Neural cell (in vitro differentiated cells): Measurements from ENCODE around the gene CCDC60. TPM values are rescaled to one million over a fixed set of nuclear protein-coding genes. Genes with fewer than 3 reads are reported as not detected.

Experiments used
- H2AFZ ChIP-seq: fragments of 200-600, 300-800 bp; sonication (generic), shearing (Covaris generic); 2 replicates; pipeline ENCODE4 v1.6.0; 2014; ENCODE audit warnings: low read depth, mild to moderate bottlenecking, antibody characterized with exemption, low read length, moderate library complexity
- H3F3A ChIP-seq: fragments of 200-600 bp; shearing (Covaris generic); 2 replicates; pipeline ENCODE4 v1.6.1; 2016; ENCODE audit warnings: mild to moderate bottlenecking, moderate library complexity, mixed read lengths, antibody characterized with exemption, low read length; ENCODE audit not compliant: insufficient read depth, poor library complexity, severe bottlenecking
- H3K27ac ChIP-seq: fragments of 200-600, 300-800 bp; sonication (generic), shearing (Covaris generic); 2 replicates; pipeline ENCODE4 v1.5.1; 2014; ENCODE audit warnings: mild to moderate bottlenecking, low read length, moderate library complexity
- H3K27me3 ChIP-seq: fragments of 300-800, 200-600 bp; sonication (generic), shearing (Covaris generic); 2 replicates; pipeline ENCODE4 v1.6.0; 2014; ENCODE audit warnings: mild to moderate bottlenecking, low read depth, low read length, moderate library complexity; ENCODE audit not compliant: insufficient read depth
- H3K36me3 ChIP-seq: fragments of 300-800, 200-600 bp; sonication (generic), shearing (Covaris generic); 2 replicates; pipeline ENCODE4 v1.5.1; 2014; ENCODE audit warnings: mild to moderate bottlenecking, antibody characterized with exemption, low read length, moderate library complexity; ENCODE audit not compliant: insufficient read depth
- H3K4me2 ChIP-seq: fragments of 300-800, 200-600 bp; sonication (generic), shearing (Covaris generic); 2 replicates; pipeline ENCODE4 v1.6.0; 2014; ENCODE audit warnings: mild to moderate bottlenecking, low read length
- H3K4me3 ChIP-seq: fragments of 300-800, 200-600 bp; sonication (generic), shearing (Covaris generic); 2 replicates; pipeline ENCODE4 v1.5.1; 2014; ENCODE audit warnings: mild to moderate bottlenecking, low read length, moderate library complexity
- H3K79me2 ChIP-seq: fragments of 200-600 bp; shearing (Covaris generic); replicated peaks from 2 replicates; pipeline ENCODE4 v1.6.0; 2014; ENCODE audit warnings: mild to moderate bottlenecking, low read length, moderate library complexity; ENCODE audit not compliant: insufficient read depth
- H3K9ac ChIP-seq: fragments of 300-800, 200-600 bp; sonication (generic), shearing (Covaris generic); 2 replicates; pipeline ENCODE4 v1.6.1; 2016; ENCODE audit warnings: mild to moderate bottlenecking, low read length, mixed read lengths
- H3K9me2 ChIP-seq: fragments of 200-600 bp; shearing (Covaris generic); 2 replicates; pipeline ENCODE4 v1.6.1; 2016; ENCODE audit warnings: mild to moderate bottlenecking, low read length, mixed read lengths; ENCODE audit not compliant: insufficient read depth
- H3K9me3 ChIP-seq: fragments of 200-600, 300-800 bp; sonication (generic), shearing (Covaris generic); 2 replicates; pipeline ENCODE4 v1.6.1; 2016; ENCODE audit warnings: mild to moderate bottlenecking, mixed run types, low read length, moderate library complexity, mixed read lengths
- H4K20me1 ChIP-seq: fragments of 200-600 bp; shearing (Covaris generic); 2 replicates; pipeline ENCODE4 v1.6.1; 2016; ENCODE audit warnings: mild to moderate bottlenecking, mixed run types; ENCODE audit not compliant: insufficient read depth
- EP300 ChIP-seq: fragments of 450-650 bp; conservative IDR thresholded peaks from 2 replicates; pipeline ENCODE4 v1.6.1; 2014; ENCODE audit warnings: antibody characterized with exemption, mild to moderate bottlenecking, moderate library complexity; ENCODE audit not compliant: poor library complexity, severe bottlenecking
- EZH2 ChIP-seq: fragments of 200-600, 300-800 bp; shearing (Covaris generic), sonication (generic); IDR thresholded peaks from 2 replicates; pipeline ENCODE4 v1.6.1; 2014; ENCODE audit warnings: antibody characterized with exemption, low read length, borderline replicate concordance, mild to moderate bottlenecking; ENCODE audit not compliant: insufficient read depth, poor library complexity, severe bottlenecking
- MXI1 ChIP-seq: fragments of 450-650 bp; conservative IDR thresholded peaks from 2 replicates; pipeline ENCODE4 v1.6.1; 2014; ENCODE audit warnings: antibody characterized with exemption, mild to moderate bottlenecking; ENCODE audit not compliant: poor library complexity, severe bottlenecking
- POLR2AphosphoS5 ChIP-seq: IDR thresholded peaks from 2 replicates; pipeline ENCODE4 v1.6.1; 2012
- RAD21 ChIP-seq: fragments of 450-650 bp; conservative IDR thresholded peaks from 2 replicates; pipeline ENCODE4 v1.6.1; 2014; ENCODE audit warnings: antibody characterized with exemption, mild to moderate bottlenecking, moderate library complexity
- REST ChIP-seq: IDR thresholded peaks from 2 replicates; pipeline ENCODE4 v1.6.1; 2012; ENCODE audit warnings: borderline replicate concordance
- SMC3 ChIP-seq: fragments of 450-650 bp; conservative IDR thresholded peaks from 2 replicates; pipeline ENCODE4 v1.6.1; 2014; ENCODE audit warnings: antibody characterized with exemption, mild to moderate bottlenecking, moderate library complexity; ENCODE audit not compliant: poor library complexity
- TAF1 ChIP-seq: IDR thresholded peaks from 2 replicates; pipeline ENCODE4 v1.6.1; 2012; ENCODE audit warnings: low read depth
- polyA plus RNA-seq: library from polyadenylated mRNA; depleted of rRNA; stranded (reverse); fragments of >200 nt; gene quantifications from 2 replicates; pipeline ENCODE4 v1.2.3, GENCODE V29; 2014
- TF ChIP-seq, protein P1 (sequence below): fragments of 450-650 bp; IDR thresholded peaks from 2 replicates; pipeline ENCODE4 v1.5.1; 2014; ENCODE audit warnings: antibody characterized with exemption, mild to moderate bottlenecking, moderate library complexity; ENCODE audit not compliant: poor library complexity, severe bottlenecking

The CCDC60 gene
- polyA plus RNA-seq, 1 donor from 2014 or later, result not detected

DNA sequence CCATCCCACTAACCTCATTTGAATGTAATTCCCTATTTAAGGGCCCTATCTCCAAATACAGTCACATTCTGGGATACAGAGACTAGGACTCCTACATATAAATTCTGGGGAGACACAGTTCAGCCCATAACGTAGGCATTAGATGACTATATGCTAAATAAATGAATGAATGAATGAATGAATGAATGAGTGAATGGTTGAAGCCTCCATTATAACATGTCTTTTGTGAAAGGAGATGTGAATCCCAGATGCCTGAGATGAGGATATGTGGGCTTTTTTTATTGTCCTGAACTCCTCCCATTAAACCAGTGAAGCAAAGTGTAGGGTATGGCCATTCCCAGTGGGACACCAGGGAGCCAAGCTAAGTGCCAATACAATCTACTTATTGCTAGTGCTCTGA lies 238.6 kb downstream of the CCDC60 start:
- H3K27me3 ChIP-seq, result no peaks in the 10 kb centered on the region
- no peaks in the 10 kb centered on the region for H3K79me2 ChIP-seq
- H2AFZ ChIP-seq, result no peak overlapping the region
- H3K4me3 ChIP-seq, result no peak overlapping the region
- no peak for TF ChIP-seq SMC3
- no peak for TF ChIP-seq POLR2AphosphoS5
- no peak for TF ChIP-seq RAD21
- TF ChIP-seq, protein P1, sequence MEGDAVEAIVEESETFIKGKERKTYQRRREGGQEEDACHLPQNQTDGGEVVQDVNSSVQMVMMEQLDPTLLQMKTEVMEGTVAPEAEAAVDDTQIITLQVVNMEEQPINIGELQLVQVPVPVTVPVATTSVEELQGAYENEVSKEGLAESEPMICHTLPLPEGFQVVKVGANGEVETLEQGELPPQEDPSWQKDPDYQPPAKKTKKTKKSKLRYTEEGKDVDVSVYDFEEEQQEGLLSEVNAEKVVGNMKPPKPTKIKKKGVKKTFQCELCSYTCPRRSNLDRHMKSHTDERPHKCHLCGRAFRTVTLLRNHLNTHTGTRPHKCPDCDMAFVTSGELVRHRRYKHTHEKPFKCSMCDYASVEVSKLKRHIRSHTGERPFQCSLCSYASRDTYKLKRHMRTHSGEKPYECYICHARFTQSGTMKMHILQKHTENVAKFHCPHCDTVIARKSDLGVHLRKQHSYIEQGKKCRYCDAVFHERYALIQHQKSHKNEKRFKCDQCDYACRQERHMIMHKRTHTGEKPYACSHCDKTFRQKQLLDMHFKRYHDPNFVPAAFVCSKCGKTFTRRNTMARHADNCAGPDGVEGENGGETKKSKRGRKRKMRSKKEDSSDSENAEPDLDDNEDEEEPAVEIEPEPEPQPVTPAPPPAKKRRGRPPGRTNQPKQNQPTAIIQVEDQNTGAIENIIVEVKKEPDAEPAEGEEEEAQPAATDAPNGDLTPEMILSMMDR, result no peak
- TF ChIP-seq MXI1, result no peak
- no peak for TF ChIP-seq EP300
- no peak for TF ChIP-seq REST
- no peak for TF ChIP-seq EZH2
- no peak for TF ChIP-seq TAF1
- H4K20me1 ChIP-seq, result no peaks in the 10 kb centered on the region
- H3K9ac ChIP-seq, result no peak overlapping the region
- no peaks in the 10 kb centered on the region for H3K9me3 ChIP-seq
- no peak overlapping the region for H3K27ac ChIP-seq
- H3K36me3 ChIP-seq, result no peaks in the 10 kb centered on the region
- H3F3A ChIP-seq, result no peaks in the 10 kb centered on the region
- H3K9me2 ChIP-seq, result no peaks in the 10 kb centered on the region
- H3K4me2 ChIP-seq, result no peak overlapping the region

GRCh38 chr12:119574255-119574654 lies 239.7 kb downstream of the CCDC60 start:
- Histone ChIP-seq H3F3A (no peaks in the 10 kb centered on the region), H3K9me3 (no peaks in the 10 kb centered on the region), H2AFZ (no peak overlapping the region), H3K27me3 (no peaks in the 10 kb centered on the region), H3K9ac (no peak overlapping the region), H3K4me2 (no peak overlapping the region), H3K79me2 (no peaks in the 10 kb centered on the region), H3K9me2 (no peaks in the 10 kb centered on the region), H3K4me3 (no peak overlapping the region), H3K27ac (no peak overlapping the region), H3K36me3 (no peaks in the 10 kb centered on the region), H4K20me1 (no peaks in the 10 kb centered on the region)
- TF ChIP-seq SMC3, result no peak
- TF ChIP-seq, protein P1, result no peak
- TF ChIP-seq EP300, result no peak
- no peak for TF ChIP-seq MXI1
- TF ChIP-seq TAF1, result no peak
- no peak for TF ChIP-seq REST
- TF ChIP-seq POLR2AphosphoS5, result no peak
- TF ChIP-seq RAD21, result no peak
- TF ChIP-seq EZH2, result no peak
